ENCODE results near the gene OBI1. TPM values are rescaled to one million over a fixed set of nuclear protein-coding genes. Genes with fewer than 3 reads are reported as not detected.
A peak's percentile ranks its signal among the peaks of the same experiment; 100 is the strongest.

Gene OBI1
- total RNA-seq, 1 experiment from 2014 or later, result 30.5 TPM

DNA sequence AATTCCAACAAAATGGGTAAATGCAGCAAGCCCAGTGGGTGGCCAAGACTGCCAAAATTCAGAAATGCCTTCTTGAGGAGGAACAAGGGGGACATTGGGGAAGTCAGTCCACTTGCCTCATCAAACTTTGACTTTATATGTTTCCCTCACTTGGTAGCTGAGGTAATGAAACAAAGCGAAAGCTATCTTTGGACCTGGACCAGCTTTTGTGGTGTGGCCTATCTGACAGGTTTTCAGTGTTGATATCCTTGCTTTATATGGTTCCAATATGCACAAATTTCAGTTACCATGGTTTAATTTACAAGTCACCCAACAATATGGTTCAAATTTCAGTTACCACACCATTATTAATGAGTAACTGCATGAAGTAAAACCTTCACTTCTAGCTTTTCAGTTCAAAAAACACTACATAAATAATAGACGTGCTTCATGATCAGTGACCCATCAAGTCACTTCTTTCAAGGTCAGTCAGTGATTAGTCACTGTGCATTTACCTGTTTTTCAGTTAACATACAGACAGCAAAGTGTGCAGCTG is 38.0 kb downstream of the OBI1 start:
- H3K27me3 ChIP-seq (ENCODE audit: control insufficient read depth, insufficient read depth, low read length), result no peaks in the 10 kb centered on the region
- no peak for DNase-seq
- no peak overlapping the region for H3K4me3 ChIP-seq (ENCODE audit: insufficient read depth, low read depth, low read length)
- peaks cover 6% of the 10 kb centered on the region for H3K36me3 ChIP-seq (replicated peaks; ENCODE audit: control insufficient read depth, insufficient read depth, low read length)

GRCh38 chr13:78618411-78618810 is 40.5 kb downstream of the OBI1 start:
- peaks cover 4% of the 10 kb centered on the region for H3K36me3 ChIP-seq (replicated peaks; ENCODE audit: control insufficient read depth, insufficient read depth, low read length)
- H3K27me3 ChIP-seq (ENCODE audit: control insufficient read depth, insufficient read depth, low read length), result no peaks in the 10 kb centered on the region
- DNase-seq, result no peak

GRCh38 chr13:78611040-78611439 is 47.9 kb downstream of the OBI1 start:
- Histone ChIP-seq H3K27me3 (ENCODE audit: control insufficient read depth, insufficient read depth, low read length) (peaks cover 60% of the 10 kb centered on the region), H3K4me3 (ENCODE audit: insufficient read depth, low read depth, low read length) (no peak overlapping the region), H3K36me3 (replicated peaks; ENCODE audit: control insufficient read depth, insufficient read depth, low read length) (no peaks in the 10 kb centered on the region; the same call in 1 of the 2 replicates)
- no peak for DNase-seq

More at GRCh38 chr13:78618411-78618810, 40.5 kb downstream of the OBI1 start:
- H3K4me3 ChIP-seq (ENCODE audit: insufficient read depth, low read depth, low read length), result no peak overlapping the region

- H3K27me3 ChIP-seq (ENCODE audit: control insufficient read depth, insufficient read depth, low read length), result peaks cover 66% of the 10 kb centered on the region
- no peak overlapping the region for H3K4me3 ChIP-seq (ENCODE audit: insufficient read depth, low read depth, low read length)
- no peaks in the 10 kb centered on the region for H3K36me3 ChIP-seq (replicated peaks; ENCODE audit: control insufficient read depth, insufficient read depth, low read length)
- DNase-seq, result no peak
Observed at GRCh38 chr13:78610381-78610883, 48.5 kb downstream of the OBI1 start.

GRCh38 chr13:78609464-78610205 is 49.3 kb downstream of the OBI1 start:
- Histone ChIP-seq H3K4me3 (ENCODE audit: insufficient read depth, low read depth, low read length) (peak overlapping the region; percentile 40), H3K36me3 (replicated peaks; ENCODE audit: control insufficient read depth, insufficient read depth, low read length) (no peaks in the 10 kb centered on the region), H3K27me3 (ENCODE audit: control insufficient read depth, insufficient read depth, low read length) (peaks cover 74% of the 10 kb centered on the region)
- peak; percentile 80 for DNase-seq

DNA sequence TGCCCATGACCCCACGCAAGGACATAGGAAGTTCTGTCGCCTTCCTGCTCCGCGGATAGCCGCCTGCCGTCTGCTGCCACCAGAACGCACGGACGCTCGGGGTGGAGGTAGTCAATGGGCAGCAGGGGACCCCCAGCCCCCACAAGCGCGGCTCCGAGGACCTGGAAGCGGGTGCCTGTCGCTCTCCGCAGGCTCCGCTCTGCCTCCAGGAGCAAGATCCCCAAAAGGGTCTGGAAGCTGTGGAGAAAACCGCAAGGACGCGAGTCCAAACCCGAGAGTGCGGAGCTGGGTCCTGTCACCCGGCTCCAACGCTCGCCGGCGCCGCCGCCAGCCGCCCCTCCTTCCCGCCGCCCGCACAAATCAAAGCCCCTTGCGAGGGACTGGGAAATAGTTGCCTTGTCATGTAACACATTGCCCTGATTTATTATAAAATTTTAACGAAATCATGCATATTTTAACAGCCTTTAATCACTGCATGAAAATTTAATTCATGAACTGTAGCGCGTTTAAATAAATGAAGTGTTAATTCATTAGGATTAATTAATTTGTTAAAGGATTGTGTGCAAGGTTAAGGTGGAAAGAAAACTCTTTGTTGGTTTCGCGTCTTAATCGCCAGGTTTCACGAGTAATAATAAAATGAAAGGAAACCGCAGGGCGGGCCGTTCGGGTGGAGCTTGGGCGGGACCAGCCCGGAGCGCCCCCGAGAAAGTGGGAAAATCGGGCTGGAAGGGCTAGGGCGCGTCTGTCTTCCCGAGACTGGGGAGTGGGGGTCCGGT is 50.1 kb downstream of the OBI1 start:
- peak overlapping the region; percentile 40 for H3K4me3 ChIP-seq (ENCODE audit: insufficient read depth, low read depth, low read length)
- peaks cover 81% of the 10 kb centered on the region for H3K27me3 ChIP-seq (ENCODE audit: control insufficient read depth, insufficient read depth, low read length)
- H3K36me3 ChIP-seq (replicated peaks; ENCODE audit: control insufficient read depth, insufficient read depth, low read length), result no peaks in the 10 kb centered on the region
- DNase-seq, result peak; percentile 74

DNA sequence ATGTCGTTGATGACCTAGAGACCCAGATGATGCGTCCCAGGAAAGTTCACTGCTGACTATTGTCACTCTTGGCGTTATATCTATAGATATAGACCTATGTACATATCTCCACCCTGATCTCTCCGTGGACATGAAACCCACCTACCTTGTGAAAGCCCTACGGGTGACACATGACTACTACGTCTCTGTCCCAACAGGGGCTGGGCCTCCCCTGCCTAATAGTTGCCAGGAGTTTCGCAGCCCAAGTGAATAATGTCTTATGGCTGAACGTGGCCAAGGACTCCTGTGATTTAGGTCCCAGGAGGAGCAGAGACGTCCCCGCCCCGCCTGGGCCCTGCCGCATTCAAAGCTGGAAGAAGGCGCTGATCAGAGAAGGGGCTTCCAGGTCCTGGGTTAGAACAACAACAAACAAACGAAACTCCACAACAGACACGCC is 50.7 kb downstream of the OBI1 start:
- peaks cover 87% of the 10 kb centered on the region for H3K27me3 ChIP-seq (ENCODE audit: control insufficient read depth, insufficient read depth, low read length)
- peak; percentile 61 for DNase-seq
- H3K36me3 ChIP-seq (replicated peaks; ENCODE audit: control insufficient read depth, insufficient read depth, low read length), result no peaks in the 10 kb centered on the region
- H3K4me3 ChIP-seq (ENCODE audit: insufficient read depth, low read depth, low read length), result peak overlapping the region; percentile 40; the same call in 1 of the 2 replicates

GRCh38 chr13:78607409-78608251 is 51.3 kb downstream of the OBI1 start:
- peak overlapping the region; percentile 10; the same call in 1 of the 2 replicates for H3K4me3 ChIP-seq (ENCODE audit: insufficient read depth, low read depth, low read length)
- no peaks in the 10 kb centered on the region for H3K36me3 ChIP-seq (replicated peaks; ENCODE audit: control insufficient read depth, insufficient read depth, low read length)
- peaks cover 94% of the 10 kb centered on the region for H3K27me3 ChIP-seq (ENCODE audit: control insufficient read depth, insufficient read depth, low read length)
- DNase-seq, result peak; percentile 79

GRCh38 chr13:78606471-78607408 is 52.2 kb downstream of the OBI1 start:
- Histone ChIP-seq H3K36me3 (replicated peaks; ENCODE audit: control insufficient read depth, insufficient read depth, low read length) (no peaks in the 10 kb centered on the region), H3K4me3 (ENCODE audit: insufficient read depth, low read depth, low read length) (peak overlapping the region; percentile 5; the same call in 1 of the 2 replicates), H3K27me3 (ENCODE audit: control insufficient read depth, insufficient read depth, low read length) (peaks cover 93% of the 10 kb centered on the region)
- peak; percentile 32 for DNase-seq

- Histone ChIP-seq H3K4me3 (ENCODE audit: insufficient read depth, low read depth, low read length) (no peak overlapping the region), H3K27me3 (ENCODE audit: control insufficient read depth, insufficient read depth, low read length) (peaks cover 97% of the 10 kb centered on the region), H3K36me3 (replicated peaks; ENCODE audit: control insufficient read depth, insufficient read depth, low read length) (no peaks in the 10 kb centered on the region)
- peak; percentile 72 for DNase-seq
Observed at GRCh38 chr13:78604782-78605611, 54.0 kb downstream of the OBI1 start.

DNA sequence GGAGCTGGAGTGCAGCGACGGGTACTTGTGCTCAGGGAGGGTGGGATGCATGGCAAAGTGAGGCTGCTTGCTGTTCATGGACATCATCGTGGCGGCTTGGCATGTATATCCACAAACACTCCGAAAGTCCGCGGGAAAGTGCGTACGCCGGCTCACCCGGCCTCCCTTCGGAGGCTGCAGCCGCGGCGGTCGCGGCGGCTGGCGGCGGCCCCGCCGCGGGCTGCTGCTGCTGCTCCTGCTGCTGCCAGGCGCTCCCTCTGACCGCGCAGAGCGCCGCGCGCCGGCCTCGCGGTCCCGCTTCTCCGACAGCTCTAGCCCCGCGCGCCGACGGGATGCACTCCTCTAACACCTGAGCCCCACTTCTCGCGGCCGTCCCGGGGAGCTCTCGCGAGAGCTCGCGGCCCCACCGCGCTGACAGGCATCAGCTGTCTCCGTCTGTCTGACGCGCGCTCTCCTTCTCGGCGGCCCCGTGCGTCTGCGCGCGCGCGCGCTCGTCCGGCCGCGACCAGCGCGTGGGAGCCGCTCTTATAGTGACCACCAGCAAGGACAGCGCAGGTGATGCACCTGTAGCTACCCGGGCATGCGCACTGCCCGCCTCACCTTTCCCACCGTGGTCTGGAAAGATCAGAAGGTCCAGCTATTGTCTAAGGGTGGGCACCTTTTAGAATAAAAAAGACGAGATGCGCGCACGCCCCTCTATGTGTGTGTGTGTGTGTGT is 55.6 kb downstream of the OBI1 start, which contains the start of gene POU4F1:
POU4F1 (minus strand) TSS at position 313 of the 718 bp plus-strand sequence; CDS start at position 87, 226 bp downstream.
- H3K36me3 ChIP-seq (replicated peaks; ENCODE audit: control insufficient read depth, insufficient read depth, low read length), result no peaks in the 10 kb centered on the region
- H3K4me3 ChIP-seq (ENCODE audit: insufficient read depth, low read depth, low read length), result peak within 1 kb of the TSS; percentile 39
- peak; percentile 94 for DNase-seq
- peaks cover 97% of the 10 kb centered on the region for H3K27me3 ChIP-seq (ENCODE audit: control insufficient read depth, insufficient read depth, low read length)
